ENCODE results near the gene RBMS1.

- TF ChIP-seq, protein P1, sequence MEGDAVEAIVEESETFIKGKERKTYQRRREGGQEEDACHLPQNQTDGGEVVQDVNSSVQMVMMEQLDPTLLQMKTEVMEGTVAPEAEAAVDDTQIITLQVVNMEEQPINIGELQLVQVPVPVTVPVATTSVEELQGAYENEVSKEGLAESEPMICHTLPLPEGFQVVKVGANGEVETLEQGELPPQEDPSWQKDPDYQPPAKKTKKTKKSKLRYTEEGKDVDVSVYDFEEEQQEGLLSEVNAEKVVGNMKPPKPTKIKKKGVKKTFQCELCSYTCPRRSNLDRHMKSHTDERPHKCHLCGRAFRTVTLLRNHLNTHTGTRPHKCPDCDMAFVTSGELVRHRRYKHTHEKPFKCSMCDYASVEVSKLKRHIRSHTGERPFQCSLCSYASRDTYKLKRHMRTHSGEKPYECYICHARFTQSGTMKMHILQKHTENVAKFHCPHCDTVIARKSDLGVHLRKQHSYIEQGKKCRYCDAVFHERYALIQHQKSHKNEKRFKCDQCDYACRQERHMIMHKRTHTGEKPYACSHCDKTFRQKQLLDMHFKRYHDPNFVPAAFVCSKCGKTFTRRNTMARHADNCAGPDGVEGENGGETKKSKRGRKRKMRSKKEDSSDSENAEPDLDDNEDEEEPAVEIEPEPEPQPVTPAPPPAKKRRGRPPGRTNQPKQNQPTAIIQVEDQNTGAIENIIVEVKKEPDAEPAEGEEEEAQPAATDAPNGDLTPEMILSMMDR (IDR thresholded peaks at IDR 0.05; ENCODE audit: poor library complexity, severe bottlenecking), result no peak
- no peak for TF ChIP-seq EP300 (conservative IDR thresholded peaks at IDR 0.05; ENCODE audit: poor library complexity, severe bottlenecking)
Measured at GRCh38 chr2:160241251-160242137, 252.1 kb downstream of the RBMS1 start.

All from neural cell (in vitro differentiated cells).